ENCODE data around the gene AHCYL1. TPM values are rescaled to one million over a fixed set of nuclear protein-coding genes. Genes with fewer than 3 reads are reported as not detected.
A peak's percentile ranks its signal among the peaks of the same experiment; 100 is the strongest.

Gene AHCYL1
- total and polyA plus RNA-seq, 2 of the 8 experiments (the other 6 are each of a cell fraction or from before 2014, with no cell fraction given), result 64.5 to 95.9 TPM

- Histone ChIP-seq H2AK5ac (ENCODE audit: low read depth, low read length) (no peak overlapping the region), H2BK20ac (ENCODE audit: low read length) (no peak overlapping the region), H4K91ac (replicated peaks; ENCODE audit: insufficient read length, low read length) (no peak overlapping the region), H3K36me3 (ENCODE audit: control insufficient read depth in 2 of 4, insufficient read depth in 4 of 4, low read length in 3 of 4) (peaks cover 9 to 30% (median 21%) of the 10 kb centered on the region in 4 experiments), H2BK120ac (replicated peaks; ENCODE audit: low read depth, low read length) (no peak overlapping the region), H3K4me1 (replicated peaks in 1 of 4; ENCODE audit: control insufficient read depth in 3 of 4, insufficient read depth in 4 of 4, low read length in 3 of 4) (peaks cover 9 to 25% (median 19%) of the 10 kb centered on the region in 4 experiments; a peak in 6 of 7 replicates), H3K56ac (replicated peaks; ENCODE audit: insufficient read length, low read depth, low read length) (no peak overlapping the region), H3K4me2 (ENCODE audit: insufficient read depth in 1 of 2, low read depth in 2 of 2, low read length in 2 of 2) (peak overlapping the region; percentile 9 to 43; a peak in 3 of 4 replicates), H3K14ac (ENCODE audit: insufficient read length) (no peak overlapping the region), H4K5ac (ENCODE audit: insufficient read length, low read depth, low read length) (no peak overlapping the region), H2BK15ac (ENCODE audit: low read length) (no peak overlapping the region), H3K4ac (replicated peaks; ENCODE audit: insufficient read length, low read depth, low read length) (no peak overlapping the region), H2AFZ (ENCODE audit: low read length) (no peak overlapping the region), H3K79me1 (ENCODE audit: low read depth, low read length) (no peaks in the 10 kb centered on the region; the same call in 1 of the 2 replicates), H3K79me2 (ENCODE audit: control insufficient read depth in 1 of 2, insufficient read depth in 2 of 2, low read length in 2 of 2) (peaks cover 0 to 36% of the 10 kb centered on the region in 2 experiments; a peak in 2 of 4 replicates), H3K23ac (ENCODE audit: insufficient read length) (no peak overlapping the region), H3K27ac (ENCODE audit: low read depth, low read length) (no peak overlapping the region), H3K27me3 (replicated peaks in 1 of 4; ENCODE audit: control insufficient read depth in 3 of 4, extremely low read depth in 1 of 4, insufficient read depth in 3 of 4, low read length in 3 of 4) (no peaks in the 10 kb centered on the region), H2BK12ac (ENCODE audit: low read depth, low read length) (no peak overlapping the region), H3K4me3 (ENCODE audit: extremely low read depth in 1 of 4, insufficient read depth in 2 of 4, low read depth in 3 of 4, low read length in 4 of 4) (no peak overlapping the region), H4K8ac (ENCODE audit: extremely low read depth, insufficient read depth, low read length) (no peak overlapping the region), H3K23me2 (ENCODE audit: low read depth, low read length) (no peaks in the 10 kb centered on the region), H3K9ac (replicated peaks in 1 of 4; ENCODE audit: extremely low read depth in 1 of 4, low read depth in 3 of 4, low read length in 3 of 4) (no peak overlapping the region; a peak in 1 of 7 replicates), H4K20me1 (replicated peaks in 1 of 2; ENCODE audit: control insufficient read depth in 1 of 2, insufficient read depth in 2 of 2, low read length in 2 of 2) (peaks cover 0 to 5% of the 10 kb centered on the region in 2 experiments), H2BK5ac (ENCODE audit: low read depth, low read length) (no peak overlapping the region), H3K9me3 (ENCODE audit: insufficient read depth in 2 of 2, low read depth in 1 of 2, low read length in 1 of 2) (no peaks in the 10 kb centered on the region), H3K18ac (ENCODE audit: extremely low read depth, low read length) (no peak overlapping the region)
- DNase-seq (ENCODE audit: low read depth in 1 of 2, low spot score in 2 of 2), result no peak
- WGBS, 2 experiments (ENCODE audit: extremely low coverage in 1 of 2, insufficient coverage in 1 of 2, insufficient read length in 1 of 2, insufficient replicate concordance in 2 of 2, low coverage in 1 of 2, low lambda C conversion rate in 2 of 2, missing lambda C conversion rate in 1 of 2), result 73% methylated on average over 4 of the region's 4 CpGs; no CpG with 5 or more reads in 1 of the 2 experiments
- FAIRE-seq, result no peak
- CTCF ChIA-PET (ENCODE audit: partially characterized antibody), result interaction anchor here (0.6 to 3.4 kb wide), 14 partner anchors 12 to 517 kb away, joined by 3 to 23 read pairs (median 5); partner anchors contain the start of gene AHCYL1
- POLR2A ChIA-PET (ENCODE audit: partially characterized antibody), result interaction anchor here (0.8 to 2.1 kb wide), 6 partner anchors 9 to 35 kb away, joined by 3 to 12 read pairs (median 4); partner anchors contain the start of gene AHCYL1
- TF ChIP-seq TAF7 (optimal IDR thresholded peaks at IDR 0.05; ENCODE audit: borderline replicate concordance, low read depth, low read length), result no peak
- no peak for TF ChIP-seq RBBP5 (IDR thresholded peaks at IDR 0.05; ENCODE audit: borderline replicate concordance, low read depth, low read length)
- no peak for TF ChIP-seq BRCA1 (IDR thresholded peaks at IDR 0.05; ENCODE audit: low read depth, low read length)
- no peak for TF ChIP-seq SIN3A (conservative IDR thresholded peaks at IDR 0.05 in 1 of 2, IDR thresholded peaks at IDR 0.05 in 1 of 2; ENCODE audit: low read depth in 1 of 2, low read length in 2 of 2)
- TF ChIP-seq PHF8 (conservative IDR thresholded peaks at IDR 0.05; ENCODE audit: low read depth, low read length), result no peak
- TF ChIP-seq RXRA (IDR thresholded peaks at IDR 0.05; ENCODE audit: insufficient read depth, low read depth, low read length), result no peak
- TF ChIP-seq BCL11A (IDR thresholded peaks at IDR 0.05; ENCODE audit: low read depth in 2 of 2, low read length in 2 of 2), result no peak
- no peak for TF ChIP-seq SP4 (IDR thresholded peaks at IDR 0.05; ENCODE audit: low read length)
- TF ChIP-seq ATF2 (IDR thresholded peaks at IDR 0.05; ENCODE audit: low read length), result no peak
- TF ChIP-seq SIRT6 (IDR thresholded peaks at IDR 0.05; ENCODE audit: low read length), result no peak
Measured at GRCh38 chr1:110007046-110007830, 22.7 kb downstream of the AHCYL1 start.

All from H1 (cell line).